GM21528 (cell line): Measurements from ENCODE around the gene PRKD2.

Experiments
- ATAC-seq: cut with Tn5 transposase; IDR thresholded peaks from one replicate; pipeline ENCODE4 v1.9.1; 2021; ENCODE audit warnings: mild to moderate bottlenecking, moderate library complexity; ENCODE audit not compliant: unreplicated experiment, low FRiP score

The PRKD2 gene

GRCh38 chr19:46742926-46743480 lies 26.1 kb upstream of the PRKD2 start:
- no peak for ATAC-seq

- no peak for ATAC-seq
Observed at GRCh38 chr19:46741447-46741846, 24.5 kb upstream of the PRKD2 start.

GRCh38 chr19:46739290-46739771 lies 22.4 kb upstream of the PRKD2 start:
- no peak for ATAC-seq

GRCh38 chr19:46737761-46738171 lies 20.9 kb upstream of the PRKD2 start:
- ATAC-seq, result no peak

- no peak for ATAC-seq
Observed at GRCh38 chr19:46737298-46737654, 20.4 kb upstream of the PRKD2 start.

- no peak for ATAC-seq
Observed at GRCh38 chr19:46736531-46737297, 19.8 kb upstream of the PRKD2 start.

GRCh38 chr19:46733690-46734292 lies 16.9 kb upstream of the PRKD2 start:
- no peak for ATAC-seq

GRCh38 chr19:46732966-46733689 lies 16.2 kb upstream of the PRKD2 start:
- no peak for ATAC-seq

- ATAC-seq, result no peak
Observed at GRCh38 chr19:46732172-46732938, 15.4 kb upstream of the PRKD2 start.

- ATAC-seq, result no peak
Observed at GRCh38 chr19:46731584-46731983, 14.7 kb upstream of the PRKD2 start.

GRCh38 chr19:46731007-46731501 lies 14.1 kb upstream of the PRKD2 start:
- no peak for ATAC-seq

GRCh38 chr19:46730595-46730994 lies 13.7 kb upstream of the PRKD2 start:
- ATAC-seq, result no peak

GRCh38 chr19:46730187-46730586 lies 13.3 kb upstream of the PRKD2 start:
- no peak for ATAC-seq

GRCh38 chr19:46729696-46730095 lies 12.8 kb upstream of the PRKD2 start:
- ATAC-seq, result no peak

- no peak for ATAC-seq
Observed at GRCh38 chr19:46728693-46729339, 11.9 kb upstream of the PRKD2 start.

GRCh38 chr19:46728208-46728607 lies 11.3 kb upstream of the PRKD2 start:
- ATAC-seq, result no peak

GRCh38 chr19:46727757-46728156 lies 10.8 kb upstream of the PRKD2 start:
- no peak for ATAC-seq

GRCh38 chr19:46726971-46727501 lies 10.1 kb upstream of the PRKD2 start:
- no peak for ATAC-seq

- no peak for ATAC-seq
Observed at GRCh38 chr19:46726551-46726950, 9.6 kb upstream of the PRKD2 start.
